Mucosa of rectum (tissue), 2 donors: ENCODE measurements around the gene CTBS.
A peak's percentile ranks its signal among the peaks of the same experiment; 100 is the strongest.
"Not testable (repeated sequence)": the region's sequence is repeated elsewhere in the genome, so short reads cannot be mapped to it uniquely, and the experiment has no call there.

Experiments
- H3K27ac ChIP-seq, 2 donors: one replicate each; pipeline ENCODE4 v1.7.0; 2013; ENCODE audit warnings: inconsistent platforms in 2 of 2, low read depth in 2 of 2, low read length in 2 of 2
- H3K27me3 ChIP-seq, 2 donors: one replicate each; pipeline ENCODE4 v1.7.0; 2013; ENCODE audit warnings: low read length in 2 of 2; ENCODE audit not compliant: control insufficient read depth in 2 of 2, insufficient read depth in 2 of 2
- H3K36me3 ChIP-seq, 2 donors: one replicate each; pipeline ENCODE4 v1.7.0; 2013; ENCODE audit warnings: low read length in 2 of 2; ENCODE audit not compliant: control insufficient read depth in 2 of 2, insufficient read depth in 2 of 2
- H3K4me1 ChIP-seq, 2 donors: one replicate each; pipeline ENCODE4 v1.7.0; 2013; ENCODE audit warnings: low read length in 2 of 2, mild to moderate bottlenecking in 1 of 2; ENCODE audit not compliant: control insufficient read depth in 2 of 2, insufficient read depth in 2 of 2
- H3K4me3 ChIP-seq, 2 donors: one replicate each; pipeline ENCODE4 v1.7.0; 2013; ENCODE audit warnings: low read length in 2 of 2
- H3K9ac ChIP-seq, 2 donors: one replicate each; pipeline ENCODE4 v1.7.0; 2013; ENCODE audit warnings: low read length in 2 of 2, low read depth in 1 of 2, mild to moderate bottlenecking in 1 of 2
- H3K9me3 ChIP-seq, 2 donors: one replicate each; pipeline ENCODE4 v1.7.0; 2013; ENCODE audit warnings: low read length in 2 of 2; ENCODE audit not compliant: control insufficient read depth in 2 of 2
- donor health status: healthy.
- donor health status: Normal muscosa, but diverticular disease.

CTBS gene

DNA sequence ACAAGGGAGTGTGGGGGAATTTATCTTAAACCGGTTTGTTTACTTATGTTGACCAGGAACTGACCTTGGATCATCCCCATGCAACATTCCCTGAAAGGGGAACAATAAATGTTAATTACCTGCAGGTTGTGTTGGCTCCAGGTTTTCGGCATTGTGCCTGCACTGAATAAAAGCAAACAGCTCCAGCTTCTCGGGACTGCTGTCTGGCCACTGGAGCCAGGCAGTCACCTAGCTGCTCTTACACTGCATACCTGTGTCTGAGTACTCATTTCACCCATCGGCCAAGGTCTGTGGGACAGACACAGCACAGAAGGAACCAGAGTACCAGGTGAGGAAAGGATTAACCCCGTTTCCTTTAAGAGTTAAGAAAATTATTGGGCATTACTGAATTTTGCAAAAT is 32.7 kb upstream of the CTBS start:
- Histone ChIP-seq H3K4me3 (no peak overlapping the region), H3K27ac (no peak overlapping the region), H3K9me3 (peaks cover 5 to 15% of the 10 kb centered on the region in 2 donors), H3K4me1 (no peaks in the 10 kb centered on the region), H3K9ac (no peak overlapping the region), H3K27me3 (no peaks in the 10 kb centered on the region), H3K36me3 (no peaks in the 10 kb centered on the region)

DNA sequence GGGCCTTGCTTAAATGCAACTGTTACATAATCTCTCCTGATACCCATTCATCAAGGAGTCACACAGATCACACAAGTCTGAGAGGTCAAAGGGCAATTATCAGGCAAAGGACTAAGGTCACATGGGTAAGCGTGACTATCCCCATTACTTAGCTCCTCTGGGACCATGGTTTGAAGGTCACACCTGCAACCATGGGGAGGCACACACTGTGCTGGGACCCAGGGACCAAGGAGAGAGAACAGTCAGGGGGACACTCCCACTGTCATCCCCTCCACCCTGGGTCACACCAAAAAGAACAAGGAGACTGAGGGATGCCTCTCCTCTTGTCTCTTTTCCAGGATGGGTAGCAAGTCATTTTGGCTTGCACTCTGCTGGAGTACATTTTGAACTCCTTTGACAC is 30.9 kb upstream of the CTBS start:
- Histone ChIP-seq H3K27ac (no peak overlapping the region), H3K9ac (no peak overlapping the region), H3K4me3 (no peak overlapping the region), H3K36me3 (no peaks in the 10 kb centered on the region), H3K27me3 (no peaks in the 10 kb centered on the region), H3K4me1 (no peaks in the 10 kb centered on the region), H3K9me3 (peaks cover 5 to 15% of the 10 kb centered on the region in 2 donors)

DNA sequence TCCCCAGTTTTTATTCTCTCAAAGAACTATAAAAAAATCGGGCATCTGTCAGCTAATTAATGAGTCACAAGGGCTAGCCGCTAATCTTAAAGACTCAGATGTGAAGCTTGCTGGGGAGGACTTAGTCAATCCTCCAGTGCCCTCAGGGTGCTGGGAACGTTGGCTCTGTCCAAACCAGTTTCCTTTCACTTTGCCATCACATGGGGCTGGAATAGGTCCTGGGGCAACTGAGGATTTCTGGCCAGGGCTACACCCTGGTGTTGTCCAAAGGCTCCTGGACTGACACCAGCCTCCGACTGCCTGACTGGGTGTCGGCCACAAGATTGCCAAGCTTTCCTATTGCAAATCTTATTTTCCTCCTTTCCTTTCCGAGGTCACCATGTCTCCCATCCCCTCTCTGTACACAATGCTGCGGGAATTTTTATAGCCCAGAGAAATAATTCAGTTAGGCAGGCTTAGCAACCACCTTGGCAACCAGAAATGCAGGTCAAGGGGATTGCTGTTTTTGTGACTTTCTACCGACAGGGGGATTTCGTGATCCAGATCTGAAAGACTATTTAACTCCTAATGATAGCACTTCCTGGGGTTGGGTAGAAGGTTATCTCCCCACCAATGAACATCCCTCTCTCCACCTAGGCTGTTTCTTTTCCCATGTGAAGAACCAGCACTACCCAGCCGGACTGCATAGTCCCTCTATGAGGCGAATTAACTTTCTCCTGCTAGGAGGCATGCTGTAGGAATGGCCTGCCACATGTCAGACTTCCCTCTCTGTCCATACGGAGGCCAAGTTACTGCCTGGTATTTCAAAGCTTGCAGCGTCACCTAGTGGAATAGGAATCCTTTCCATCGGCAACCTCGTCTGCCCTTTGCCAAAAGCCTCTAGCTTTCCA is 29.9 kb upstream of the CTBS start:
- Histone ChIP-seq H3K4me3 (peak overlapping the region in 1 of 2 donors; percentile 48), H3K36me3 (no peaks in the 10 kb centered on the region), H3K4me1 (no peaks in the 10 kb centered on the region), H3K27me3 (no peaks in the 10 kb centered on the region), H3K9ac (no peak overlapping the region), H3K27ac (peak overlapping the region; percentile 5 to 11), H3K9me3 (peaks cover 5 to 15% of the 10 kb centered on the region in 2 donors)

DNA sequence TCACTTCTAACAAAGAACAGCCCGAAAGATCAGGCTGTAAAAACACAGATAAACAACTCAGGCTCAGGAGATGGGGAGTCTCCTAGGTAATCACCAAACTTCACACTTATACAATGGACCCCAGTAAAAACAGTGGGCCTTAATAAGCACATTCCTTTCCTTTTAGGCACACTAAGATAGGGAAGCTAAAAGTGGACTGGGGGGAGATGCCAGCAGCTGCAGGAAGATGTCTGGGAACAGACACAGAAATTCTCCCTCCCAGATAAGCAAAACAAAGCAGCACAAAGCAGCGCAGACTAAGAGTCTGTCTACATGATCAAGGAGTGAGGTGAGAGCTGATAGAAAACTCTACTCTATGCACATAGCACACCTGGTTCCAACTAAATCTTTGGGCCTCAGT is 29.0 kb upstream of the CTBS start:
- Histone ChIP-seq H3K4me3 (no peak overlapping the region), H3K4me1 (no peaks in the 10 kb centered on the region), H3K9me3 (peaks cover 5 to 15% of the 10 kb centered on the region in 2 donors), H3K27ac (no peak overlapping the region), H3K9ac (no peak overlapping the region), H3K27me3 (no peaks in the 10 kb centered on the region), H3K36me3 (no peaks in the 10 kb centered on the region)

DNA sequence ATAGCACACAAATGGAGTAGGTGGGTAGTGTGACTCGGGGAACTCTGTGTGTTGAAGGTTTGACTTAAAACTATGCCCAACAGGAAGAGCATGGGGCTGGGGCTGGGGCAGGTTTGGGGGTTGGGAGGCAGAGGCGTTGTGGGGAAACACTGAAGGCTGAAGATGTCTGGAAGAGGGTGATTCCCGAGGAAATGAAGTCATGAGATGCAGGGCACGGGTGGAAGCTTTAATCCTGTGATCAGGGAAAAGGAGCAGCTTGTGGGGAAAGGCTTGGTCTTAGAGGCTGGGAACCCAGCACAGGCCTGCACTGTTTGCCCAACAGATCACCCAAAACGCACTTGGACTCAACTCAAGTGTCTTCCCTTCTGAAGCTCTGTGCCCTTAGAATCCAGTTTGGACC is 26.6 kb upstream of the CTBS start:
- Histone ChIP-seq H3K36me3 (no peaks in the 10 kb centered on the region), H3K27ac (no peak overlapping the region), H3K9ac (no peak overlapping the region), H3K9me3 (peaks cover 5 to 13% of the 10 kb centered on the region in 2 donors), H3K4me1 (no peaks in the 10 kb centered on the region), H3K4me3 (no peak overlapping the region), H3K27me3 (no peaks in the 10 kb centered on the region)

DNA sequence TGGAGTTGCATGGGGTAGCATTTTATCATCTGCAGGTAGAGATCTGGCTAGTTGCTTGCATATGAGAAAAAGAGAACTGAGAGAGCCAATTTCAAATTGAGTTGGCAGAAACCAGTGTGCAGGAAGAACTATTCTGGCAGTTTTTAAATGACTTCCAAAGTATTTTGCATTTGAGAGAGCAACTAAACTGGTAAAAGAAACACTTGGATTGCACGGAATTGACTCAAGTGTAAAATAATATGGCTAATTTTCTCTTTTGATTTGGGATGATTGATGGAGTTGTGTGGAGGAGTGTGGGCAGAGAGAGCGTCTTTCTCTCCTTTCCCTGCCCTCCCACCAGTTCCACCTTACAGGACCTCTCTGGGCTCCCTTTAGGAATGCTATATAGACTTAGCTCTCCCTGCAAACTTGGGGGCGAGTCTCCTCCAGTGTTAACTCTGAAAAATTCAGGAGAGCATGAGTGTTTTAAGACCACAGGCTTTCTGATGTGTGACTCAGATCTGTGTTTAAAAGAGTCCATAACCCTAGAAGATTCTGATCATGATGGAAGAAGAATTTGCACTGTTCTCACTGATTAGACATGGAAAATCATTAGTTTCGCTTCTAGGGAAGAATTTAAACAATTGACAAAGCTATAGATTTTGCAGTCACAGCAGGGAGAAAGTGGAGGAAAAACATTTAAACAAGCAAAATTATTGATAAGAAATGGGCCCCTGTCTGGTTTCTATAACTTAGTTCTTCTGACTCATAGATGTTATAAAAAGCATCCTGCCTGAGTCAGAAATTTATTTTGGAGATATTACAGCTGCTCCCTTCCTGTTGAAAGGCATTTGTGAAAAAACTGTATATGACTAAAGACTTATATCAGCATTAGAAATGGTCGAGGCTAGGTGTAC is 24.9 kb upstream of the CTBS start:
- H3K27ac ChIP-seq, result no peak overlapping the region
- H3K9me3 ChIP-seq, result no peaks in the 10 kb centered on the region
- H3K4me3 ChIP-seq, result no peak overlapping the region

DNA sequence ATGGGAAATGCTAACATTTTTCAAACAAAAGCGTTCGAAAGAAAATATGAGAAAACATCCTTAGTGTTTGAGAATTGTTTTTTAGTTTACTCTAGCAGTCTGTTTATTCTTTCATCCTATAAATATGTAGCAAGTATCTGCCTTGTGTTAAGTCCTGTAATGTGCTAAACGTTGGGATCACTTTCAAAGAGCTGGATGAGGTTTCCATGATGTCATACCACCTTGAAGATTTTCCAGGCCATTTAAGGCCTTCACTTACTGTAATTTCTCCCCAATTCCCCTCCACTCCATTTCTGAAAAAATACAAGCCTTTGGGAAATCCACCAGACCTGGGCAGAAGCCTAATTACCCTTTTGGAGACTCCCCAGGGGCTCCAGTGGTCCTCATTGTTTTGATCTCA is 24.2 kb upstream of the CTBS start:
- no peaks in the 10 kb centered on the region for H3K36me3 ChIP-seq
- no peaks in the 10 kb centered on the region for H3K27me3 ChIP-seq
- no peak overlapping the region for H3K9ac ChIP-seq
- no peak overlapping the region for H3K4me3 ChIP-seq
- H3K27ac ChIP-seq, result no peak overlapping the region
- no peaks in the 10 kb centered on the region for H3K9me3 ChIP-seq
- H3K4me1 ChIP-seq, result no peaks in the 10 kb centered on the region

More for the DNA sequence above, 24.9 kb upstream of the CTBS start:
- no peak overlapping the region for H3K9ac ChIP-seq
- no peaks in the 10 kb centered on the region for H3K27me3 ChIP-seq
- H3K36me3 ChIP-seq, result no peaks in the 10 kb centered on the region
- H3K4me1 ChIP-seq, result no peaks in the 10 kb centered on the region

DNA sequence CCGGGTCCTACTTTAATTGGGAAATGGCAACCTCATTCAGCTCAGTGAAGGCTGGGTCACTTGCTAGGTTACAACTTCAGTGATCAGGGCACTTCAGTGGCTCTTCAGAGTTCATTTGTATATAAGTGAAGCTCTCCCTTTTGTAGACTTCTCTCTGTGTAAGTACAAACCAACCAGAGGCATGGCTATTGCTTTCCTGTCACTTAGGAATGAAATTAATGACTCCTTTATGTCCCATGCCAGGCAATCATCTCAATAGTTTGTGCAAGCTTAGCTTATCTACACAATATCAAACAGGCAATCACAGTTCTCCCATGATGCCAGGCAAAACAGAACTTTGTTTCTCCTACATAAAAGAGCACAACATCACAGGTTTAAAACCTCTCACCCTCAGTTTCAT is 22.8 kb upstream of the CTBS start:
- Histone ChIP-seq H3K27me3 (no peaks in the 10 kb centered on the region), H3K36me3 (no peaks in the 10 kb centered on the region), H3K9ac (no peak overlapping the region), H3K4me1 (no peaks in the 10 kb centered on the region), H3K4me3 (no peak overlapping the region), H3K9me3 (no peaks in the 10 kb centered on the region), H3K27ac (no peak overlapping the region)

DNA sequence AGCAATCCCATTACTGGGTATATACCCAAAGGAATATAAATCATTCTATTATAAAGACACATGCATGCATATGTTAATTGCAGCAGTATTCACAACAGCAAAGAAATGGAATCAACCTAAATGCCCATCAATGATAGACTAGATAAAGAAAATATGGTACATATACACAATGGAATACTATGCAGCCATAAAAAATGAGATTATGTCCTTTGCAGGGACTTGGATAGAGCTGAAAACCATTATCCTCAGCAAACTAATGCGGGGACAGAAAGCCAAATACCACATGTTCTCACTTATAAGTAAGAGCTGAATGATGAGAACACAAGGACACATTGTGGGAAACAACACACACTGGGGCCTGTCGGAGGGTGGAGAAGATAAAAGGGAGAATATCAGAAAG is 20.7 kb upstream of the CTBS start:
- H3K9me3 ChIP-seq, H3K27ac ChIP-seq, H3K27me3 ChIP-seq, H3K4me1 ChIP-seq, H3K9ac ChIP-seq, H3K4me3 ChIP-seq, H3K36me3 ChIP-seq: not testable (repeated sequence)

DNA sequence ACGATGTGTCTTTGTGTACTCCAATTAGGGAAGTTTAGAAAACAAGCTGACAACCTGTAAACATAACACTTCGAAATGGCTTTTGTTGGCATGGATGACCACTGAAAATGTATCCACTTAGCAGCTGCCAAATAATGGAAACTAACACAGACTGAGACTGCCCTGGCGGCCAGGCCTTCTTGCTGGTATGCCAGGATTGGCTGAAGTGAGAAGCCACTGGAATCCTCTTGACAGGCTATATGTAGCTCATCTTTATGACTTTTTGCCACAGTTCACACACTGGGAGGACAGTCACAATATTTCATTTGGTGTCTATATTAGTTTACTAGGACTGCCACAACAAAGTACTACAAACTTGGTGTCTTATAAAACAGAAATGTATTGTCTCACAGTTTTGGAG is 12.9 kb upstream of the CTBS start:
- H3K9ac ChIP-seq, result no peak overlapping the region
- no peaks in the 10 kb centered on the region for H3K27me3 ChIP-seq
- H3K27ac ChIP-seq, result no peak overlapping the region
- no peaks in the 10 kb centered on the region for H3K36me3 ChIP-seq
- no peaks in the 10 kb centered on the region for H3K9me3 ChIP-seq
- H3K4me1 ChIP-seq, result no peaks in the 10 kb centered on the region
- no peak overlapping the region for H3K4me3 ChIP-seq
